Measurements from ENCODE around the gene GNG2.

DNA sequence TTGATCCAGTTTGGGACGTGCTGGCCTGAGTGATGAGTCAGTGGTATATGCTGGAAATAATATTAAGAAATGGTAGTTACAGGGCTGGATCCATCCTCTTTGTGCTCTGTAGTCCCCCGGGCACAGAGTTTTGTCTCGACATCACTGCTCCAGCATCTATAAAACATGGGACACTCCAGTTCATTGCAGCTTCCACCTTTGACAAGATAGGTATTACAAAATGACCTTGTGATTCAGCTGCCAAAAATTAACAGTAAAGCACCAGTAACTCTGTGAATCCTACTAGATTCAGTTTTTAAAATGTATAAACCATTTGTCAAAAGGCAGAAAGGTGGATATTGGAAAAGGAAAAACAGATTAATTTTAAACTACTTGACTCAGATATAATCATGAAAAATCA lies 14.6 kb upstream of the GNG2 start:
- TF ChIP-seq, protein P1, sequence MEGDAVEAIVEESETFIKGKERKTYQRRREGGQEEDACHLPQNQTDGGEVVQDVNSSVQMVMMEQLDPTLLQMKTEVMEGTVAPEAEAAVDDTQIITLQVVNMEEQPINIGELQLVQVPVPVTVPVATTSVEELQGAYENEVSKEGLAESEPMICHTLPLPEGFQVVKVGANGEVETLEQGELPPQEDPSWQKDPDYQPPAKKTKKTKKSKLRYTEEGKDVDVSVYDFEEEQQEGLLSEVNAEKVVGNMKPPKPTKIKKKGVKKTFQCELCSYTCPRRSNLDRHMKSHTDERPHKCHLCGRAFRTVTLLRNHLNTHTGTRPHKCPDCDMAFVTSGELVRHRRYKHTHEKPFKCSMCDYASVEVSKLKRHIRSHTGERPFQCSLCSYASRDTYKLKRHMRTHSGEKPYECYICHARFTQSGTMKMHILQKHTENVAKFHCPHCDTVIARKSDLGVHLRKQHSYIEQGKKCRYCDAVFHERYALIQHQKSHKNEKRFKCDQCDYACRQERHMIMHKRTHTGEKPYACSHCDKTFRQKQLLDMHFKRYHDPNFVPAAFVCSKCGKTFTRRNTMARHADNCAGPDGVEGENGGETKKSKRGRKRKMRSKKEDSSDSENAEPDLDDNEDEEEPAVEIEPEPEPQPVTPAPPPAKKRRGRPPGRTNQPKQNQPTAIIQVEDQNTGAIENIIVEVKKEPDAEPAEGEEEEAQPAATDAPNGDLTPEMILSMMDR (IDR thresholded peaks at IDR 0.05; ENCODE audit: low read depth, low read length, poor library complexity, severe bottlenecking): no peak
- TF ChIP-seq EZH2phosphoT487 (IDR thresholded peaks at IDR 0.05; ENCODE audit: borderline replicate concordance, low read length): no peak
